Brain microvascular endothelial cell (primary cell): Measurements from ENCODE around the gene FCRL1.

Experiments used
- DNase-seq: peaks from one replicate; pipeline ENCODE4 v3.0.0-alpha.2; 2020
- H3K27ac ChIP-seq: fragments of 250-450 bp; sonication (Bioruptor Pico); 2 replicates; pipeline ENCODE4 v1.5.1; 2020; ENCODE audit warnings: mild to moderate bottlenecking, moderate library complexity
- H3K27me3 ChIP-seq: fragments of 250-450 bp; sonication (Bioruptor Pico); replicated peaks from 2 replicates; pipeline ENCODE4 v1.5.1; 2020; ENCODE audit warnings: mild to moderate bottlenecking
- H3K36me3 ChIP-seq: fragments of 250-450 bp; sonication (Bioruptor Pico); replicated peaks from 2 replicates; pipeline ENCODE4 v1.5.1; 2020; ENCODE audit warnings: mild to moderate bottlenecking
- H3K4me3 ChIP-seq: 2 replicates; pipeline ENCODE4 v1.5.1; 2011; ENCODE audit warnings: low read depth, mild to moderate bottlenecking, control low read depth, low read length, moderate library complexity
- in situ Hi-C: cut with HindIII; loops from 2 replicates; pipeline ENCODE4 v1.10.0; 2017; ENCODE audit warnings: low sequenced_read_pairs, low pct_ligation_motif_present
- TF ChIP-seq, protein P1 (sequence below): IDR thresholded peaks from 2 replicates; pipeline ENCODE4 v1.5.1; 2011; ENCODE audit warnings: low read depth, mild to moderate bottlenecking, moderate library complexity, low read length, control low read depth, inconsistent platforms; ENCODE audit errors: missing control alignments

FCRL1 gene

DNA sequence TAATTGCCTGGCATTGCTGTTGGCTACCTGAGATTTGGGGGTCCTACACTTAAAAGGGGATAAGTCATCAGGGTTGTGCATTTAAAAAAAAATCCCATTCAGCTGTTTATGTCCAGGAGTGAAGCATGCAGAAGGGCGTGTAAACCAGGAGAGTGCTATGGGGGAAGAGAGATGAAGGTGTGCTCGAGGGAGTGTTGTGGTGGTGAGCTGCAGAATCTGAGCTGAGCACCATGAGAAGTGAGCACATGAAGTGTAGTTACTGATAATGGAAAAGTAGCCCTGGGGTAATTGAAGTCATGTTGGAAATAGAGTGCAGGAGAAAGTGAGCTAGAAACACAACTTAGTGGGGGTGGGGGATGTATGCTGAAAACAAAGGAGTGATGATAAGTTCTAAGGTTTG is 705 bp downstream of the FCRL1 start:
- TF ChIP-seq, protein P1, sequence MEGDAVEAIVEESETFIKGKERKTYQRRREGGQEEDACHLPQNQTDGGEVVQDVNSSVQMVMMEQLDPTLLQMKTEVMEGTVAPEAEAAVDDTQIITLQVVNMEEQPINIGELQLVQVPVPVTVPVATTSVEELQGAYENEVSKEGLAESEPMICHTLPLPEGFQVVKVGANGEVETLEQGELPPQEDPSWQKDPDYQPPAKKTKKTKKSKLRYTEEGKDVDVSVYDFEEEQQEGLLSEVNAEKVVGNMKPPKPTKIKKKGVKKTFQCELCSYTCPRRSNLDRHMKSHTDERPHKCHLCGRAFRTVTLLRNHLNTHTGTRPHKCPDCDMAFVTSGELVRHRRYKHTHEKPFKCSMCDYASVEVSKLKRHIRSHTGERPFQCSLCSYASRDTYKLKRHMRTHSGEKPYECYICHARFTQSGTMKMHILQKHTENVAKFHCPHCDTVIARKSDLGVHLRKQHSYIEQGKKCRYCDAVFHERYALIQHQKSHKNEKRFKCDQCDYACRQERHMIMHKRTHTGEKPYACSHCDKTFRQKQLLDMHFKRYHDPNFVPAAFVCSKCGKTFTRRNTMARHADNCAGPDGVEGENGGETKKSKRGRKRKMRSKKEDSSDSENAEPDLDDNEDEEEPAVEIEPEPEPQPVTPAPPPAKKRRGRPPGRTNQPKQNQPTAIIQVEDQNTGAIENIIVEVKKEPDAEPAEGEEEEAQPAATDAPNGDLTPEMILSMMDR: no peak
- no peaks in the 10 kb centered on the region for H3K27me3 ChIP-seq
- in situ Hi-C loops: no loop called here
- no peak overlapping the region for H3K4me3 ChIP-seq
- DNase-seq: no peak
- no peak overlapping the region for H3K27ac ChIP-seq
- H3K36me3 ChIP-seq: no peaks in the 10 kb centered on the region

DNA sequence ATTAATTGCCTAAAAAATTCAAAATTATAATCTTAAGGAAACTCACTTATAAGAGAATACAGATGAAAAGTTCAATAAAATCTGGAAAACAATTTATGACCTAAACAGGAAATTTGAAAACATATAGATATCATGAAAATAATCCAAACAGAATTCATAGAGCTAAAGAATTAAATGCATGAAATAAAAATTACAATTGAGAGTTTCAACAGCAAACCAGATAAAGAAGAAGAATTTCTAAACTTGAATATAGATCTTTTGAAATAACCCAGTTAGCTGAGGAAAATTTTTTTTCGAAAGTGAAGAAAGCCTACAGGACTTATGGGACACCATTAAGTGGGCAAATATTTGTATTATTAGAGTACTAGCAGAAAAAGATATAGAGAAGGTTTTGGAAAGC is 6.7 kb downstream of the FCRL1 start:
- TF ChIP-seq, protein P1: no peak
- in situ Hi-C loops: no loop called here
- Histone ChIP-seq H3K4me3 (no peak overlapping the region), H3K36me3 (no peaks in the 10 kb centered on the region), H3K27me3 (no peaks in the 10 kb centered on the region), H3K27ac (no peak overlapping the region)
- no peak for DNase-seq

DNA sequence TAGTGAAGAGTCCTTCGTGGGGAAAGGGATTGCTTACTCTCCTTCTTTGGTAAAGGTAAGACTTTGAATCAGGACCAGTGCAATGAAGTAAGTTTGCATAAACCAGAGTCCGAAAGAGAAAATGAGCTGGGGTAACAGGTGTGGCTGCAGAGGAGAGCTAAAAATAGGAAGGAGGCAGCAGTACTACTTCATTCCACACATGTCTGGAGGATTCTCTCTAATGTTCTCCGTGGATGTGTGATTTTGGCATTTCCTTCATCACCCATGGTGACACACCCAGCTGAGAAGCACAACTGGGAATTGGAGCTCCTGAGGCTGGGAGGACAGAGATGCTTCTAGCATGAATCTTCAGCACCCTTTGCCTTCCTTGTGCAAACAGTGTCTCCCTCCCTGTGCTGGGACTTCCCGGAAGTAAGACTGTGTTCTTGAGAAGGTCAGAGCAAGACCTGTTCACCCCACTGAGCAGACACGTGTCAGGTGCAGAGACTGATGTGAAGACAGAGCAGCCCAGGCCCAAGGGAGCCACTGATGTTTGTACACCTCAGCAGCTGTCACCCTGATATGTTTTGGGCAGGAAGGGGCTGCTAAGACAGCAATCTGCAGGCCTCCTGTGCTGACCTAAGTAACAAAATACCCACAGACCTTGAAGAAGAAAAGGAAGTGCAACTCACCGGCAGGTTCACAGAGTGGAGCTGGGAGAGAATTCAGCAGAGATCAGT is 13.3 kb downstream of the FCRL1 start:
- in situ Hi-C loops: no loop called here

DNA sequence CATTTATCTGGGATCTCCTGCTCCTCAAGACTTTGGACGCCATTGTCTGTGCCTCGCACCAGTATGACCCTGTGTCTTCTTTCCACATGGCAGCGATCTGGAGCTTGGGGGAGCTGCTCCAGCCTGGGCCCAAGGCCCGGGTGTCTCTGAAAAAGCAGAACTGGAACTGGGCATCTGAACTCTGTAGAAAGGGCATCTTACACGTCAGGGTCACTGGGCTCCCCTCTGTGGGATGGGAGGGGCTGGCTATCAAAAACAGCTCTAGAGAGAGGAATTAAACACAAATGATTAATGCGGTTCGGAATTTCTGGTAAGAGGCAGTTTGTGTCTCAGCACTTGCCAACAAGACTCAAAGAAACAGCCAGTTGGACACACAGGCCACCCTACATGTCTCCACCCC is 16.1 kb downstream of the FCRL1 start:
- no peak overlapping the region for H3K27ac ChIP-seq
- no peak overlapping the region for H3K4me3 ChIP-seq
- DNase-seq: no peak
- in situ Hi-C loops: no loop called here
- H3K27me3 ChIP-seq: no peaks in the 10 kb centered on the region
- TF ChIP-seq, protein P1: no peak
- H3K36me3 ChIP-seq: no peaks in the 10 kb centered on the region

More for the DNA sequence above, 13.3 kb downstream of the FCRL1 start:
- no peaks in the 10 kb centered on the region for H3K27me3 ChIP-seq
- TF ChIP-seq, protein P1: no peak
- no peak overlapping the region for H3K4me3 ChIP-seq
- DNase-seq: no peak
- no peaks in the 10 kb centered on the region for H3K36me3 ChIP-seq
- no peak overlapping the region for H3K27ac ChIP-seq

DNA sequence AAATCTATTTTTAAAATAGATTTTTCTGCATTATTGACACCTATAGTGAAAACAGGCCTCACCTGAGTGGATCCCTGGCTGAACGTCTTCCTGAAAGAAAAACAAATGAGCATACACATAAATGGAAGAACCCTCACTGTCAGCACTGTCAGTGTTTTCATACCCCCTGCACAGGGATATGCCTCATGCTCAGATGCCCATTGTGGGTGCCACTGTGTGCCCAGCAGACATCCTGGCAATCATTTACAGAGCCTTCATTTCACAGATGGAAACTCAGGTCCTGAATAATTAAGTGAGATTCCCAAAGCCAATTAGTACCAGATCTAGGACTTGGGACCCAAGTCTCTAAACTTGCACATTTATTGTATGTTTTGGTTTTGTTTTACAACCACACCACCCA is 19.9 kb downstream of the FCRL1 start:
- Histone ChIP-seq H3K36me3 (no peaks in the 10 kb centered on the region), H3K27ac (no peak overlapping the region), H3K4me3 (no peak overlapping the region), H3K27me3 (no peaks in the 10 kb centered on the region)
- TF ChIP-seq, protein P1: no peak
- in situ Hi-C loops: no loop called here
- no peak for DNase-seq

DNA sequence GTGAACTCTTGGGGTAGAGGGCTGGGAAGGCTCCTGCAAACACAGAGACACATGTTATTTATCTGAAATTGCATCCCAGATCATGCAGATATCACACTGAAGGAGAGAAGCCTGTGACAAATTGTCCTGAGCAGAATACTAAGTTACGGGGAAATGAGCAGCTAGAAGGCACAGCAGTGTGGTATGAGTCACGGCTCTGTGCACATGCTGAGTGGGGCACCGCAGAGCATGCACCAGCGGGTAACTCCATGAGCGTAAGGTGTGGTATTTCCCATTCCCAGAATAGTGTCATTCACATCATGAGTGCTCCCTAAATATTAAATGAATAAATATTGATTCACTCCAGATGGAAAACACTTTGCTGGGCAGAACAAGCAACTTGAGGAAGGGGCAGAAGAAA is 21.7 kb downstream of the FCRL1 start:
- no peak for DNase-seq
- in situ Hi-C loops: no loop called here
- H3K36me3 ChIP-seq: no peaks in the 10 kb centered on the region
- TF ChIP-seq, protein P1: no peak
- no peaks in the 10 kb centered on the region for H3K27me3 ChIP-seq
- no peak overlapping the region for H3K27ac ChIP-seq
- no peak overlapping the region for H3K4me3 ChIP-seq
